Mucosa of gallbladder (tissue), 1 donor: ENCODE data around the gene HMCN2. TPM values are rescaled to one million over a fixed set of nuclear protein-coding genes. Genes with fewer than 3 reads are reported as not detected.
A peak's percentile ranks its signal among the peaks of the same experiment; 100 is the strongest.
"Not testable (repeated sequence)": the region's sequence is repeated elsewhere in the genome, so short reads cannot be mapped to it uniquely, and the experiment has no call there.

ENCODE experiments used
- DNase-seq: peaks from one replicate; pipeline ENCODE4 v3.0.0-alpha.2; 2020; ENCODE audit warnings: low spot score
- total RNA-seq: library from RNA; stranded (reverse); gene quantifications from one replicate; pipeline ENCODE4 v1.2.1, GENCODE V29; 2021
- donor health status: DM: no; HTN: no; CAD: no.

HMCN2 gene
- total RNA-seq, 1 donor from 2014 or later: 1.8 TPM

- DNase-seq: peak; percentile 75
Observed at GRCh38 chr9:130240410-130241197, 25.0 kb upstream of the HMCN2 start.

GRCh38 chr9:130241198-130241535 is 24.4 kb upstream of the HMCN2 start:
- DNase-seq: no peak

GRCh38 chr9:130242270-130243014 is 23.1 kb upstream of the HMCN2 start:
- DNase-seq: no peak

- DNase-seq: peak; percentile 73
Observed at GRCh38 chr9:130243015-130243881, 22.3 kb upstream of the HMCN2 start.

GRCh38 chr9:130243882-130244170 is 21.7 kb upstream of the HMCN2 start:
- no peak for DNase-seq

GRCh38 chr9:130244548-130245165 is 20.9 kb upstream of the HMCN2 start:
- DNase-seq: no peak

- DNase-seq: no peak
Observed at GRCh38 chr9:130245474-130245873, 20.1 kb upstream of the HMCN2 start.

- no peak for DNase-seq
Observed at GRCh38 chr9:130246126-130246525, 19.4 kb upstream of the HMCN2 start.

GRCh38 chr9:130254747-130255630 is 10.6 kb upstream of the HMCN2 start:
- no peak for DNase-seq

- DNase-seq: no peak
Observed at GRCh38 chr9:130255631-130256134, 9.9 kb upstream of the HMCN2 start.

- no peak for DNase-seq
Observed at GRCh38 chr9:130256644-130257043, 8.9 kb upstream of the HMCN2 start.

GRCh38 chr9:130258137-130258536 is 7.4 kb upstream of the HMCN2 start:
- DNase-seq: not testable (repeated sequence)

GRCh38 chr9:130259044-130259443 is 6.5 kb upstream of the HMCN2 start:
- no peak for DNase-seq

GRCh38 chr9:130260816-130261765 is 4.5 kb upstream of the HMCN2 start:
- no peak for DNase-seq

- DNase-seq: no peak
Observed at GRCh38 chr9:130262061-130262745, 3.4 kb upstream of the HMCN2 start.

GRCh38 chr9:130262771-130263170 is 2.8 kb upstream of the HMCN2 start:
- DNase-seq: no peak

GRCh38 chr9:130263601-130264413 is 1.8 kb upstream of the HMCN2 start:
- DNase-seq: no peak
